ENCODE results near the gene DKKL1.

The DKKL1 gene

DNA sequence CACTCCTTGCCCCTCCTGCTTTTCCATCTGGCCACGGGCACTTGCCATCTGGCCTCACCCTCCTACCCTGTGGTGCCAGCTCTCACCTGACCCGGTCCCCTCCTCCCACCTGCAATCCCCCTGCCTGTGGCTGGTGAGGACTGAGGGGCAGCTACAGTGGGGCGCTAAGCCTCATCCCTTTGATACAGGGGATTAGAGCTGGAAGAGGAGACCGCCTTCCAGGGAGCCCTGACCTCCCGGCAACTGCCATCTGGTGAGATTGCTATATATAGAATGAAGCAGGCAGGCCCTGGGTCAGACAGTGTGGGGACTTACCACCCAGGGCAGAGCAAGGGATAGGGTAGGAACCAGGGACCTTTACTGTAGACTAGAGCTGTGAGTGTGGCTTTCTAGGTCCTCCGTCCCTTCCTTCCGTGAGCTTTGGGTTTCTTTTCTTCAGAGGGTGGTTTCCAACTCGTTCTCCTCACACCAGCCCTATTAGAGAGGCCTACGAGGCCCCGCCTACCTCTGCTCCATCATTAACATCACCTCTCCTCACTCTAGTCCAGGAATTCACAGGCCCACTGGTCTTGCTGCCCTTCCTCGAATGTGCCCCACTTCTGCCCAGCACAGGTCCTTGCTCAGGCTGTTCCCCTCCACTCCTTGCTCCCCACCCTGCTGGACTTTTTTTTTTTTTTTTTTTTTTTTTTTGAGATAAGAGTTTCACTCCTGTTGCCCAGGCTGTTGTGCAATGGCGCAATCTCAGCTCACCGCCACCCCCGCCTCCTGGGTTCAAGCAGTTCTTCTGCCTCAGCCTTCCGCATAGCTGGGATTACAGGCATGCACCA, 32.1 kb downstream of the DKKL1 start:
- in situ Hi-C loops (cut with MboI; ENCODE audit: low sequenced_read_pairs), result no loop called here

DNA sequence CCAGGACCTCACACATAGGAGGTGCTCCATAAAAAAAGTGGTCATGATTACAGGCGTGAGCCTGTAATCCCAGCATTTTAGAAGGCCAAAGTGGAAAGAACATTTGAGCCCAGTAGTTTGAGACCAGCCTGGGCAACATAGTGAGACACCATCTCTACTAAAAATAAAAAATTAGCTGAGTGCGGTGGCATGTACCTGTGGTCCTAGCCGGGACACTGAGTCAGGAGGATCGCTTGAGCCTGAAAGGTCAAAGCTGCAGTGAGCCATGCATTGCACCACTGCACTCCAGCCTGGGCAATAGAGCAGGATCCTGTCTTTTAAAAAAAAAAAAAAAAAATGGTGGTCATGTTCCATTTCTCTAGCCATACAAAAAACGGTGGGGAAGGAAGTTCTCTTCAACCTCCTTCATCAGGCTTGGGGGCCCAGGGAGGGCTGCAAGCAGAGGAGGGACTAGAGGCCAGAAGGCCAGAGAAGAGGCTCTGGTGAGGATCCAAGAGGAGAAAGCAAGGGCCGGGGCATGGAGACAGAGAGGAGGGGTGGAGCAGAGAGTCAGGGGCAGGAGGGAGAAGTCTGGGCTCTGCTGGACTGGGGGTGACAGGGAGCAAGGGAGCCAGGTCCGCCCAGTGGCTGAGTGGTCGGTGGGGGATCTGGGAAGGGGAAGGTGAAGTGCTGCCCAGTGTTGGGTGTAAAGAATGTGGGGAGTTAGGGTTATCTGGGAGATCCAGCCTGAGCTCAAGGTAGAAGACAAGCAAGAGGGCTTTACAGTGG, 33.2 kb downstream of the DKKL1 start:
- in situ Hi-C loops (cut with MboI; ENCODE audit: low sequenced_read_pairs), result no loop called here

DNA sequence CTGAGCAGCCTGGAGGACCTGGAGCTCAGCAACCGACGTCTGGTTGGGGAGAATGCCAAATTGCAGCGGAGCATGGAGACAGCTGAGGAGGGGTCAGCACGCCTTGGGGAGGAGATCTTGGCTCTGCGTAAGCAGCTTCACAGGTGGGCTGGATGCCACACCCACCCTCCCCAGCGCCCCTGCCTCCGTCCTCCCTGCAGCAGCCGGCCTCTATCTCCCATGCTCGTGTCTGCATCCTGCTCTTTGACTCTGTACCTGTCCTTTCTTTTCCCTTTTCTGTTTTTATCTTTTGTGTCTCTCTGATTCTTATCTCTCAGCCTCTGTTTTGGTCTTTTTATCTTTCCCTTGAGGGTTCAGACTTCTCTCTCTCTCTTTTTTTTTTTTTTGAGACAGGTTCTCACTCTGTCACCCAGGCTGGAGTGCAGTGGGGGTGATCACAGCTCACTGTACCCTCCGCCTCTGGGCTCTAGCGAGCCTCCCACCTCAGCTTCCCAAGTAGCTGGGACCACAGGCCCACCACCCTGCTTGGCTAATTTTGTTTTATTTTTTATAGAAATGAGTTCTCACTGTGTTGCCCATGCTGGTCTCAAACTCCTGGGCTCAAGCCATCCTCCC, 34.4 kb downstream of the DKKL1 start:
- in situ Hi-C loops (cut with MboI; ENCODE audit: low sequenced_read_pairs), result no loop called here

DNA sequence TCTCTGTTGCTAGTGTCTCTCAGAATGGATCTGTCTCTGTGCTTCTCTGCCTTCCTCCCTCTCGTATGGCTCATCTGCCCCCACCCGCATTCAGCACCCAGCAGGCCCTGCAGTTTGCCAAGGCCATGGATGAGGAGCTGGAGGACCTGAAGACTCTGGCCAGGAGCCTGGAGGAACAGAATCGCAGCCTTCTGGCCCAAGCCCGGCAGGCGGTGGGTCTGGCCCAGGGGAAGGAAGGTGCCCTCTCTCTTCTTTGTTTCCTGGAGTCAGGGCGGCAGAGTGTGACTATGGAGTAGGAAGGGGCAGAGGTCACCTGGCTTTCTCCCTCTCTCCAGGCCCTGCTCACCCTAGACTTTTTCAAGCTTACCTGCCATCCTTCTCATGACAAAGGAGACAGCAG, 35.3 kb downstream of the DKKL1 start:
- in situ Hi-C loops (cut with MboI; ENCODE audit: low sequenced_read_pairs), result no loop called here

DNA sequence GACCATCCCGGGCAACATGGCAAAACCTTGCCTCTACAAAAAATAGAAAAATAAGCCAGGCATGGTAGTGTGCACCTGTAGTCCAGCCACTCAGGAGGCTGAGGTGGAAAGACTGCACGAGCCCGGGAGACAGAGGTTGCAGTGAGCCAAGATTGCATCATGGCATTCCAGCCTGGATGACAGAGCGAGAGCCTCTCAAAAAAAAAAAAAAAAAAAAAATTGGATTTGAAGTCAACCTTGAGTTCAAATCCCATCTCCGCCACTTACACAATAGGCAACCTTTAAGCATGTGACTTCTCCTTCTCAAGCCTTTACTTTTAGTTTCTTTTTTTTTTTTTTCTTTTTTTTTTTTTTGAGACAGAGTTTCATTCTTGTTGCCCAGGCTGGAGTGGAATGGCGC, 36.4 kb downstream of the DKKL1 start:
- in situ Hi-C loops (cut with MboI; ENCODE audit: low sequenced_read_pairs), result no loop called here

DNA sequence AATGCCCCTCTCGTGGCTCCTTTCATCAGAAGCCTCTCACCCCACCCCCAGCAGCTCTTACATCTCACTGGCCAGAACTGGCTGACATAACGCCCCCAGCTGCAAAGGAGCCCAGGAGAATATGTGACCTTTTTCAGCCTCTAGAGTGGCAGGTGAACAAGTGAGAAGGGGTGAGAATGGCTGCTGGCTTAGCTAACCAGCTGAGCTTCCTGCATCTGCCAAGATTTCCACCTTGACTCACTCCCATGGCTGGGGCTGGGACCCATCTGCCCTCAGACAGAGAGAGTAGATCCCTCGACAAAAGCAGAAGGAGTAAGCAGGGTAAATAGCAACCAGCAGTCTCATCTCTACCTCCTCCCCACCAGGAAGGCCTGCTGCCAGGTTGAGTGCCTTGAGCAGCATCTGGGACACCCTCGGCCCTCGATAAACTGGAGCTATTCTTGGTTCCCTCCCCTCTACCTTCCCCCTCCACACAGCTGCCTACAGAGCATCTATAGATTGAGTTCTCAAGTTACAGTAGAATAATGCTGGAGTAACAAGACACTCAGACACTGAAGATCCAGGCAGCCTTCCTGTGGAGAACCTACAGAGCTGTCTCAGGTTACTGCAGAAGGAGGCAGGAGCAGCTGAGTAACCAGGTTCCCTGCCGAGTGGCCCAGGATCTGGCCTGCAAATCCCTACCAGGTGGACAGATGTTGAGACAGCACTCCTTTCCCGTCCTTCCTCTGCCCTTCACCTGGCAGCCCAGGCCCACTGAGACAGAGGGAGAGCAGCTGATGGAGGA, 39.9 kb downstream of the DKKL1 start:
- in situ Hi-C loops (cut with MboI; ENCODE audit: low sequenced_read_pairs), result no loop called here

DNA sequence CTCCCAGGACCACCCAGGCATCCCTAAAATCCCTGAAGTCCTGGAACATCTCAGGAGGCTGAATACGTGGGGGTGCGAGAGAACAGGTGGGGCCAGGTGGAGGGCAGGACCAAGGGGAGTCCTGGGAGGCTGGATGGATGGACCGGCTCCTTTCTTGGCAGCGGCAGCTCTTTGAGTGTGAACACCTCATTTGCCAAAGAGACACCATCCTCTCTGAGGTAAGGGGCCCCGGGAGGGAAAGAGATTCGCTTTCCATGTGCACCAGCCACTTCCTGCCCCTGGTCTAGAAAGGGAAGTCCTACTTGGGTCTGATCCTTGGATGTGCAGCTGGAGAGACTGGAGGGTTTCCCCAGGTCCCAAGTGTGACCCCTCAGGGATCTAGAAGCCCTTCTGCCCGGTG, 43.4 kb downstream of the DKKL1 start:
- in situ Hi-C loops (cut with MboI; ENCODE audit: low sequenced_read_pairs), result no loop called here

DNA sequence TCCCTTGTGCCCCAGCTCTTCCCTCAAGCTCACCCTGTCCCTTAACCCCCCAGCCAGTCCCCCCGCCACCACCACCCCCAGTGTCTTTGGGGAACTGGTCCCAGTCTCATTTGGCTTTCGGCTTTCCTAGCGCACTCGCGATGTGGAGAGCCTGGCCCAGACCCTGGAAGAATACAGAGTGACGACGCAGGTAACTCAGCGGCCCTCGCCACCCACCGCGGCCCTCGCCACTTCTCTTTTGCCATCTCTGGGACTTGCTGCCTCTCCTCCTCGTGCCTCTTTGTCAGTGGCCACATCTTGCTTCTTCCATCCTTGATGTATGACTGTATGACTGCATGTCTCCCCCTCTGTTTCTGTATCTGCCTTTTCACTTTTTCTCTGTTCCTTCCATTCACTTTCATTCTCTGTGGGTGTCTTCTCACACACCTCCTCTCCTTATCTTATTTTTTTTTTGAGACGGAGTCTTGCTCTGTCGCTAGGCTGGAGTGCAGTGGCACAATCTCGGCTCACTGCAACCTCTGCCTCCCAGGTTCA, 43.9 kb downstream of the DKKL1 start:
- in situ Hi-C loops (cut with MboI; ENCODE audit: low sequenced_read_pairs), result no loop called here

DNA sequence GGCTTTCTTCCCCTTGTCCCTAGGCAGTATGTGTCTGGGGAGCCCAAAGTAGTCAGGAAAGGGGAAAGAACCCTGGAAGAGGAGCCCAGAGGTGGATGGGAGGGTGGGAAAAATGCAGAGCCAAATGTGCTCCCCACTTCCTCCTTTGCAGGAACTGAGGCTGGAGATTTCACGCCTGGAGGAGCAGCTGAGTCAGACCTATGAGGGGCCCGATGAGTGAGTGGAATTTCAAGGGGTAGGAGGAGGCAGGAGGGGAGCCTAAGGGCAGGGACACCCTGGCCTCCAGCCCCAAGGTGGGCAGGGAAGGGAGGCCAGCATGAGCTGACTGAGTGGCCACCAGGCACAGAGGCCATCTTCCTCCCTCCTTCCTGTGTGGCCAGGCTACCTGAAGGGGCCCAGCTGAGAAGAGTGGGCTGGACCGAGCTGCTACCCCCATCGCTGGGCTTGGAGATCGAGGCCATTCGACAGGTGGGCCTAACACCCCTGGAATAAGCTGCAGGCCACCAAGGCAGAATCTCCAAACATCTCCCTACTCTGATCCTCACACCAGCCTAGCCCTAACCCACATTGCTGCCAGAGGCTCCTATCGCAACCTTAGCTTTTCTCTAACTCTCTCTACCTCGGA, 45.3 kb downstream of the DKKL1 start:
- in situ Hi-C loops (cut with MboI; ENCODE audit: low sequenced_read_pairs), result no loop called here

DNA sequence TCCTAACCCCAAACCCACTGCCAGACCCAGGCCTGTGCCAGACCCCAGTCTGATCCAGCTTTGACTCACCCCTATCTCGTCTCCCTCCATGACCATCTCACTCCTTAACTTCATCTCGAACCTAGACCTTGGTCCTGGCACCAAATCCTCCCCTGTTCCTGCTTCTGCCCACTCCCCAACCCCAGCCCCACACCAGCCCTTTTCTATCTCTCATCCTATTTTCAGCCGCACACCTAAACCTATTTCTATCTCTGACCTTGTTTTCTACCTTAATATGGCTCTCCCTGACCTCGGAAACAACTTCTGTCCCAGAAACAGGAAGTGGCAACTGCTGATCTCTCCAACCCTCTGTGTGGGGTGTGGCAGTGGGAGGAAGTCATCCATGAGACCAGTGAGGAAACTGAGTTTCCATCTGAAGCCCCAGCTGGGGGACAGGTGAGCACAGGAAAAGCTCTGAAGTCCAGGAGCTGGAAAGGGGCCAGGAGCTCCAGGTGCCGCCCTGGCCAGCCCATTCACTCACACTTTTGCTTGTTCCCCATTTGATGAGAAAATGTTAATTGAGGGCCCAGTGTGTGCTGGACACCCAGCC, 45.9 kb downstream of the DKKL1 start:
- in situ Hi-C loops (cut with MboI; ENCODE audit: low sequenced_read_pairs), result no loop called here

DNA sequence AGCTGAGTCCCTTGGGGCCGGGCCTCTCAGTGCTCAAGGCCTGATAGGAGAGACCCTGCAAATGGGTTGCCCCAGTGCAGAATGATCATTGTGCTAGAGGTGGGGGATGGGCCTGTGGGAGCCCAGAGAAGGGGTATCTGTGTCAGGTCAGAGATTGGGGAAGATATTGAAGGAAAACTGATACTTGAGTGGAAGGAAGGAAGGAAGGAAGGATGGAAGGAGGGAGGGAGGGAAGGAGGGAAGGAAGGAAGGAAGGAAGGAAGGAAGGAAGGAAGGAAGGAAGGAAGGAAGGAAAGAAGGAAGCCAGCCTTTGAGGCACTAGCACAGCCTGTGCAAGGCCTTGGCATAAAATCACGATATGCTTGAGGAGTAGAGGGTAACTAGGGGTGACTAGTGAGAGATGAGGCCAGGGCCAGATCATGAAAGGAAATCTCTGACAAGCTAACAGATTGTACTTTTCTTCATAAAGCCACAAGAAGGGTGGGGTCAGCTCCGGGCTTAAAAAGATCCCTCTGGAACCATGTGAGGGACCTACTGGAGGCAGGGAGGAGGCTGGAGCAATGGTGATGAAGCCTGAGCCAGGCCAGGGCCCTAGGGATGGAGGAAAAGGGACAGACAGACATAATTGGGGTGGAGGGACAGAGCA, 48.1 kb downstream of the DKKL1 start:
- in situ Hi-C loops (cut with MboI; ENCODE audit: low sequenced_read_pairs), result no loop called here

DNA sequence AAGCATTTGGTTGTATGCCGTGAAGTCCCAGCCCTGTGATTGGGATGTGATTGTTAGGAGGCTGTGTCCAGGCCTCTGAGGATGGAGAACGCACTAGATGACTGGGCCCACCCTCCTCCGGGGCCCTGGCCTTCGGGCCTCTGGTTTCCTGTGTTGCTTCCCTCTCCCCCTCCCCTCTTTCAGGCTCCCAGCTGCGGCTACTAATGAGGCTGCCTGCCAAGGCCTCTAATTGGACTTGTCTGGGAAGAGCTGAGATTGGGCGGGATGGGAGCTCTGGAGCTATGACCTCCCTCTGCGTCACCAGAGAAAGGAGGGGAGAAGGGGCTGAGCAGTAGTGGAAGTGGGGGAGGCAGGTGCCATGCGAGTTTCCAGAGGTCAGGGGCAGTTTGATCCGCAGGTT, 49.7 kb downstream of the DKKL1 start:
- in situ Hi-C loops (cut with MboI; ENCODE audit: low sequenced_read_pairs), result no loop called here

DNA sequence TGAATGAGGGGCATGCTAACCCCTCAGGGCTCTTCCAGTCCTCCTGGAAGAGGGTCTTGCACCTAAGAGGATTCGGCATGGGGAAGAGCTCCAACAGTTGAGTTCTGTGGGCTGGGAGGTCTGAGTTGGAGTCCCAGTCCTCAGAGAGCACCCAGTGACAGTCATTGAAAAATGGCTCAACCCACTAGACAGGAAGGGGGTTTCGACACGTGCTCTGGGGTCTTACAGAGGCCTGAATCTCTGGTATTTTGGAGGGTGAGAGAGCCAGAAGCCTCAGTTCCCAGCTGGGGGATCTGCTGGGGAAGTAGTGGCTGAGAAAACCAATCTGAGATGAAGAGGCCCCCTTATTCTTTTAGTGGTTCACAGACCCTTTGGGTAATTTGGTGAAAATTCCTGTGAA, 50.6 kb downstream of the DKKL1 start:
- in situ Hi-C loops (cut with MboI; ENCODE audit: low sequenced_read_pairs), result no loop called here

DNA sequence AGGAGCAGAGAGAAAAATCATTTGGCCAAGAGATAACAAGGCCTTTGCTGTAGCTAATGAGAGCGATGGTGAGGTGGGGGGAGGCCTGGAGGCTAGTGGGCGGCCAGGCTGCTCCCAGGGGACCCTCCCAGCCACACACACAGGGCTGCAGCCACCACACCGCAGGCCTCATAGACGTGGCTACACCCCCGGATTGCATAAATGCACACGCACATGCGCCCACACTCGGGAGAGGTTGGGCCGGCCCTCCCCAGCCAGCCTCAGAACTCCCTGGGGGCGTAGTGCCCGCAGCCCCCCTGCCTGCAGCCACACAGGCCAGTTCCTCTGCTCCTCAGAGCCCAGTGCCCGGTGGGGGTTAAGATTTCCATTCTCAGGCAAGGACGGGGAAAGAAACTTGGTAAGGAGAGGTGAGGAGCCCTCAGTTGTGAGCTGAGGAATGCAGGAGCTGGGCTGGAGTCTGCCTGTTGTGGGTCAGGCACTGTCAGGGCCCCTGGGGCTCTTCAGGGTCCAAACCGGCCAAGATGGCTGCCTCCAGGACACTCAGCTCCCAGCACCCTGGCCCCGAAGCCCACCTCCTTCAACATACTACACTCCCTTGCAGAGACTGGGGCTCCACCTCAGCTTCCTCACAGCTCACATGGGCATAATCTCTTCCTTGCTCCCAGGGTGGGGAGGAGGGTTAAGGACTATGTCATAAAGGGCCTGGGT, 51.6 kb downstream of the DKKL1 start:
- in situ Hi-C loops (cut with MboI; ENCODE audit: low sequenced_read_pairs), result no loop called here

DNA sequence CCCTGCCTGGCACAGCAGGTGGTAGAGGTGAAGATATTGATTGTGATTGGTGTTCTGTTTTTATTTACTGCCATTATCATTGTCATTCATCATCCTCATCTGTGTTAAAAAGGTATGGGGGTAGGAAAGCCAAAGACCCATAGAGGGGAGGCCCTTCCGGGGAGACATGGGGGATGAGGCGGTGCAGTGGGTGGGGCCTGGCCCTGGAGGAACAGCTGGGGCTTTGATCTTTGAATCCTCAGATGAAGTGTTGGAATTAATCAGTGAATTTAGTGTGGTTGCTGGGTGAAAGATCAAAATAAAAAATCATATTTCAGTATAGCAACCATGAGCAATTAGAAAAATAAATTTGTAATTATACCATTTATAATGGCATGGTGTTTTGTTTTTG, 52.1 kb downstream of the DKKL1 start:
- in situ Hi-C loops (cut with MboI; ENCODE audit: low sequenced_read_pairs), result no loop called here

DNA sequence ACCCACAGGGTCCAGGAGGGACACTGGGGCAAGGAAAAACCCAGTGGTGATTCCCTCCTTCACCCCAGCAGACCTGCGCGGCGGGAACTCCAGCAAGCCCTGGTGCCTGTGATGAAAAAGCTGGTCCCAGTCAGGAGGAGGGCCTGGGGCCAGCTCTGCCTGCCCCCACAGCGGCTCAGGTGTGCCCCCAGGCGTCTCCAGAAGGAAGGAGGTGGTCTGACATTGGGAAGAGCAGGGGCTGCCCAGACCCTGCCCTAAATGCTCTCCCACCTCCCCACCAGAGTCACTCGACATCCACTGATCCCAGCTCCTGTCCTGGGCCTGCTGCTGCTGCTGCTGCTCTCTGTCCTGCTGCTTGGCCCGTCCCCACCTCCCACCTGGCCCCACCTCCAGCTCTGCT, 53.4 kb downstream of the DKKL1 start:
- in situ Hi-C loops (cut with MboI; ENCODE audit: low sequenced_read_pairs), result no loop called here

DNA sequence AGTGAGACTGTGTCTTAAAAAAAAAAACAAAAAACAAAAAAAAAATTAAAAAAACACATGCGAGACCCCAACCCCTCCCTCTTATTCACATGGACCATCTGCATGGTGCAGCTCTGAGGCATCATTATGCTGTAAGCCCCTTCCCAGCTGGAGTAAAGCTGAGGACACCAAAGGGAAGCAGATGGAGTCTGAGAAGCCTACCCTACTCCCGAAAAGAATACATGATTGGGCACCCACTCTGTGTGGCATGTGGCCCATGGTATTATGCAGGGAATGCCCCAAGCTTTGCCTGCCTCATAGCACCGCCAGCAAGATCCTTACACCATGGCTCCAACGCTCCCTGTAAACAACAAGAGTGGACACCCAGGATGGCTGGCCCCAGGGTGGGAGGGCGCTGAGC, 54.8 kb downstream of the DKKL1 start:
- in situ Hi-C loops (cut with MboI; ENCODE audit: low sequenced_read_pairs), result no loop called here

DNA sequence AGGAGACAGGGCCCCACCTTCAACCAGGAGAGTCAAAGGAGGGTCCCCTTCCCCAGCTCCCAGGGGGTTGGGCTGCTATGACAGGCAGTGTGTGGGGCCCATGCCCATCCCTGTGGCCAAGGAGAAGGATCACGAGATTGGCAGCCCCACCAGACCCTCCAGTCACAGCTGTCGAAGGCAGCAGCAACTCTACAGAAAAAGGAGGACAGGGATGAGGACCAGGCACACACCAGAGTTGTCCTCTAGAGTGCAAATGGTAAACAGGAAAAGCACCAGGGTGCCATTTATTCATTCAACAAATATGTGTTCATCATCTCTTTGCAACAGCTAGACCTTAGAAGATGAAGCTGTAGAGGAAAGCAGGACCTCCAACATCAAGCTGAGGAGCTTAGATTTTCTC, 55.5 kb downstream of the DKKL1 start:
- in situ Hi-C loops (cut with MboI; ENCODE audit: low sequenced_read_pairs), result no loop called here

DNA sequence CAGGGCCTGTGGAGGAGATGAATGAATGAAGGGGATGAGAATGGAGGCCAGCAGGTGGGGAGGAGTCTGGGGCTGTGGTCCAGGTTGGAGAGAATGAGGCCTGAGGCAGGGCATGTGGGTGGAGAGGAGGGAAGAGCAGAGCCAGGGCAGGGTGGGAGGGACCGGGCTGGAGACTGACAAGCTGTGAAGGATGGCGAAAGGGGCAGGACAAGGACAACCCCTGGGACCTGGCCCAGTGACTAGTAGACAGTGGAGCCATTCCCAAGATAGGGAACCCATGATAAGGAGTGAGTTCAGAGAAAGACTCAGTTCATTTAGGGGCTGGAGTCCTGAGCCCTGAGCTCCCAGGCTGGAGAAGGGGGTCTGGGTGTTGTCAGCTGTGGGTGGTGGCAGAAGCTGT, 56.5 kb downstream of the DKKL1 start:
- in situ Hi-C loops (cut with MboI; ENCODE audit: low sequenced_read_pairs), result no loop called here
